ENCODE measurements around the gene SSH2. TPM values are rescaled to one million over a fixed set of nuclear protein-coding genes. Genes with fewer than 3 reads are reported as not detected.

The SSH2 gene
- total and polyA plus RNA-seq, 3 donors from 2014 or later = 31.0 to 62.3 (median 37.4) TPM

- no peaks in the 10 kb centered on the region for H3K27me3 ChIP-seq
- TF ChIP-seq, protein P1, sequence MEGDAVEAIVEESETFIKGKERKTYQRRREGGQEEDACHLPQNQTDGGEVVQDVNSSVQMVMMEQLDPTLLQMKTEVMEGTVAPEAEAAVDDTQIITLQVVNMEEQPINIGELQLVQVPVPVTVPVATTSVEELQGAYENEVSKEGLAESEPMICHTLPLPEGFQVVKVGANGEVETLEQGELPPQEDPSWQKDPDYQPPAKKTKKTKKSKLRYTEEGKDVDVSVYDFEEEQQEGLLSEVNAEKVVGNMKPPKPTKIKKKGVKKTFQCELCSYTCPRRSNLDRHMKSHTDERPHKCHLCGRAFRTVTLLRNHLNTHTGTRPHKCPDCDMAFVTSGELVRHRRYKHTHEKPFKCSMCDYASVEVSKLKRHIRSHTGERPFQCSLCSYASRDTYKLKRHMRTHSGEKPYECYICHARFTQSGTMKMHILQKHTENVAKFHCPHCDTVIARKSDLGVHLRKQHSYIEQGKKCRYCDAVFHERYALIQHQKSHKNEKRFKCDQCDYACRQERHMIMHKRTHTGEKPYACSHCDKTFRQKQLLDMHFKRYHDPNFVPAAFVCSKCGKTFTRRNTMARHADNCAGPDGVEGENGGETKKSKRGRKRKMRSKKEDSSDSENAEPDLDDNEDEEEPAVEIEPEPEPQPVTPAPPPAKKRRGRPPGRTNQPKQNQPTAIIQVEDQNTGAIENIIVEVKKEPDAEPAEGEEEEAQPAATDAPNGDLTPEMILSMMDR (IDR thresholded peaks at IDR 0.05) = no peak
- no peak for TF ChIP-seq POLR2A (IDR thresholded peaks at IDR 0.05)
- intact Hi-C loops (cut with DNase I; ENCODE audit: low total_unique reads) = loop anchor here (5.0 kb wide), 1 partner anchor 149 kb away; no protein-coding TSS in a partner anchor
- no peak for DNase-seq
- WGBS, 2 donors = 93 to 95% methylated on average over 1 of the region's 1 CpG
- no peaks in the 10 kb centered on the region for H3K9me3 ChIP-seq
- no peak overlapping the region for H3K4me3 ChIP-seq
- no peaks in the 10 kb centered on the region for H3K36me3 ChIP-seq (ENCODE audit: low read depth, missing control alignments)
- H3K27ac ChIP-seq = no peak overlapping the region
- H3K4me1 ChIP-seq = no peaks in the 10 kb centered on the region
Observed at GRCh38 chr17:29627951-29628350, 302.1 kb downstream of the SSH2 start.

DNA sequence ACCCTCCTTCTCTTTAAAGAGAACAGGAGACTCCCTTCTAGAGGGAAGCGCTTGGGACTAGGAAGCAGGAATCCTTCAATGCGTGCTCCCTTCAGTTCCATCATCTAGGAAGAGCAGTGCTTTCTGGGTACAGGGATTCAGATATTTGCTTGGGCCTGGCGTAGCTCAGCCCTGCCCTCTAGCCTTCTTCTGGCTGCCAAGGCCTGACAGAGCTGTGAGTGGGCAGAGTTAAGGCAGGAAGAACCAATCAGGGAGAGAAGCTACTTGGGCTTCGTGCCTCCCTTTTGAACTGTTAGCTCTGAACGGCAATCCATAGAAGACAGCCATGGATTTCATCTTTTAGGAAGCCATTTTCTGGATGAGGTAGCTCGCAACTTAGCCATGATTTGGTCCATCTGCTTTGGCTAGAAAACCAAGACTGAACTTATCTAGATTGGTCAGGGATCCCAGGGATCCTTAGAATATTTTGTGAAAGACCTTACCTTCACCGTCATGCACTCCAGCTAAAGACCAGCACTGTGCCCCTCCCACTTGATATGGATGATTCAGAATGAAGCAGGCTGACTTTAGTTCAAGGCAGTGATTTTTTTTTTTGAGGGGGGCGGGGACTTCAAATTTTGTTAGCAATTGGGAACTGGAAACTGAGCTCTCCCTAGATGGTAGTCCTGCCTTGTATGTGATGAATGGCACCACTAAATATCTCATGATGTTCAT, 304.8 kb downstream of the SSH2 start:
- intact Hi-C loops (cut with DNase I; ENCODE audit: low total_unique reads) = loop anchor here (5.0 kb wide), 1 partner anchor 152 kb away; no protein-coding TSS in a partner anchor
- DNase-seq = no peak

DNA sequence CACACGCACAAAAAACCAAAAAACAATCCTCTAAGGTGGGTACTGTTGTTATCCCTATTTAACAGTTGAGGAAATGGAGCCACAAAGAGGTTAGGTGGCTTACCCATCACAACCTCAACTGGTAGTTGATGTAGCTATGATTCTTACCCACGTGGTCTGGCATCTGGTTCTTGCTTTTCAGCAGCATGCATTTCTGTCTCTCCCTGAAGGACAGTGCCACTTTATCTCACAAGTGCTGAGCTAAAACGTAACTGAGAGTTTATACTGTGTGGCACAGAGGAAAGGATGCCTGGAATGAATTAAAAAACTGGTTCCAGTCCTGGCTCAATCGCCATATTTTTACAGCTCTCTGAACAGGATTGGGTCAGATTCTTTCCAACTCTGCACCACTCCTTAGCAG, 305.4 kb downstream of the SSH2 start:
- 59 to 79% methylated on average over 4 of the region's 4 CpGs for WGBS, 2 donors
- intact Hi-C loops (cut with DNase I; ENCODE audit: low total_unique reads) = no loop called here
- H3K9me3 ChIP-seq = no peaks in the 10 kb centered on the region
- no peak overlapping the region for H3K27ac ChIP-seq
- no peak for DNase-seq
- no peak overlapping the region for H3K4me3 ChIP-seq
- no peak for TF ChIP-seq POLR2A (IDR thresholded peaks at IDR 0.05)
- TF ChIP-seq, protein P1 (IDR thresholded peaks at IDR 0.05) = no peak
- H3K36me3 ChIP-seq (ENCODE audit: low read depth, missing control alignments) = no peaks in the 10 kb centered on the region
- no peaks in the 10 kb centered on the region for H3K4me1 ChIP-seq
- no peaks in the 10 kb centered on the region for H3K27me3 ChIP-seq

More for the DNA sequence above, 304.8 kb downstream of the SSH2 start:
- H3K4me1 ChIP-seq = no peaks in the 10 kb centered on the region
- H3K36me3 ChIP-seq (ENCODE audit: low read depth, missing control alignments) = no peaks in the 10 kb centered on the region
- H3K9me3 ChIP-seq = no peaks in the 10 kb centered on the region
- WGBS, 2 donors = 81 to 83% methylated on average over 8 of the region's 8 CpGs
- no peak overlapping the region for H3K27ac ChIP-seq
- no peaks in the 10 kb centered on the region for H3K27me3 ChIP-seq
- no peak overlapping the region for H3K4me3 ChIP-seq
- no peak for TF ChIP-seq POLR2A (IDR thresholded peaks at IDR 0.05)
- TF ChIP-seq, protein P1 (IDR thresholded peaks at IDR 0.05) = no peak

GRCh38 chr17:29623283-29623647, 306.8 kb downstream of the SSH2 start:
- 55 to 57% methylated on average over 4 of the region's 4 CpGs for WGBS, 2 donors
- intact Hi-C loops (cut with DNase I; ENCODE audit: low total_unique reads) = no loop called here
- H3K36me3 ChIP-seq (ENCODE audit: low read depth, missing control alignments) = no peaks in the 10 kb centered on the region
- H3K27ac ChIP-seq = no peak overlapping the region
- no peak for TF ChIP-seq POLR2A (IDR thresholded peaks at IDR 0.05)
- TF ChIP-seq, protein P1 (IDR thresholded peaks at IDR 0.05) = no peak
- no peaks in the 10 kb centered on the region for H3K4me1 ChIP-seq
- H3K27me3 ChIP-seq = no peaks in the 10 kb centered on the region
- no peak for DNase-seq
- peak overlapping the region; percentile 47 to 58 for H3K4me3 ChIP-seq
- H3K9me3 ChIP-seq = no peaks in the 10 kb centered on the region
